DOHH2 (cell line): ENCODE measurements around the gene PPP1R8.
"Not testable (repeated sequence)": the region's sequence is repeated elsewhere in the genome, so short reads cannot be mapped to it uniquely, and the experiment has no call there.

Source experiments
- CTCF ChIP-seq: fragments of 200-600 bp; sonication (generic); IDR thresholded peaks from one replicate; pipeline ENCODE4 v1.5.1; 2014; ENCODE audit warnings: antibody characterized with exemption, mild to moderate bottlenecking, low read depth, low read length; ENCODE audit not compliant: poor library complexity, severe bottlenecking
- EZH2phosphoT487 ChIP-seq: fragments of 200-600 bp; sonication (generic); IDR thresholded peaks from 2 replicates; pipeline ENCODE4 v1.6.1; 2017; ENCODE audit warnings: borderline replicate concordance, mild to moderate bottlenecking, antibody characterized with exemption, low read length, moderate library complexity, mixed read lengths

DNA sequence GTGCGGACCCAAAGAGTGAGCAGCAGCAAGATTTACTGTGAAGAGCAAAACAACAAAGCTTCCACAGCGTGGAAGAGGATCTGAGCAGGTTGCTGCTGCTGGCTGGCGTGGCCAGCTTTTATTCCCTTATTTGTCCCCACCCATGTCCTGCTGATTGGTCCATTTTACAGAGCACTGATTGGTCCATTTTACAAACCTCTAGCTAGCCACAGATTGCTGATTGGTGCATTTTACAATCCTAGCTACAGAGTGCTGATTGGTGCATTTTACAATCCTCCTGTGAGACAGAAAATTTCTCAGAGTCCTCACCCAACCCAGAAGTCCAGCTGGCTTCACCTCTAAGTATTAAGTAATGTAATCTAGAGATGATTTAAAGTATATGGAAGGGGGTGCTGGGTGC, 40.3 kb upstream of the PPP1R8 start:
- TF ChIP-seq CTCF, EZH2phosphoT487: not testable (repeated sequence)
